Ureter (tissue), 1 donor: ENCODE data around the gene SOCS2. TPM values are rescaled to one million over a fixed set of nuclear protein-coding genes. Genes with fewer than 3 reads are reported as not detected.
"Not testable (repeated sequence)": the region's sequence is repeated elsewhere in the genome, so short reads cannot be mapped to it uniquely, and the experiment has no call there.

ENCODE experiments used
- DNase-seq: peaks from one replicate; pipeline ENCODE4 v3.0.0-alpha.2; 2020; ENCODE audit warnings: low spot score
- total RNA-seq: library from RNA; stranded (reverse); gene quantifications from one replicate; pipeline ENCODE4 v1.2.4, GENCODE V29; 2023
- donor health status: DM: yes; HTN: yes; CAD: no.

Gene SOCS2
- total RNA-seq, 1 donor from 2014 or later = 39.5 TPM

- DNase-seq = no peak
Measured at GRCh38 chr12:93593843-93594242, 21.4 kb downstream of the SOCS2 start.

GRCh38 chr12:93594766-93595311, 22.4 kb downstream of the SOCS2 start:
- no peak for DNase-seq

GRCh38 chr12:93595351-93595750, 22.9 kb downstream of the SOCS2 start:
- DNase-seq = no peak

- no peak for DNase-seq
Measured at GRCh38 chr12:93597608-93598007, 25.1 kb downstream of the SOCS2 start.

GRCh38 chr12:93599192-93599591, 26.7 kb downstream of the SOCS2 start:
- DNase-seq = no peak

GRCh38 chr12:93601591-93601990, 29.1 kb downstream of the SOCS2 start:
- no peak for DNase-seq

GRCh38 chr12:93602897-93603668, 30.6 kb downstream of the SOCS2 start:
- peak; percentile 51 for DNase-seq

GRCh38 chr12:93603762-93604161, 31.3 kb downstream of the SOCS2 start:
- DNase-seq = no peak

GRCh38 chr12:93608313-93608712, 35.8 kb downstream of the SOCS2 start:
- DNase-seq = no peak

GRCh38 chr12:93609281-93610192, 37.1 kb downstream of the SOCS2 start:
- no peak for DNase-seq

- DNase-seq = no peak
Measured at GRCh38 chr12:93612776-93613175, 40.3 kb downstream of the SOCS2 start.

- DNase-seq = no peak
Measured at GRCh38 chr12:93614917-93615596, 42.6 kb downstream of the SOCS2 start.

GRCh38 chr12:93616584-93617101, 44.2 kb downstream of the SOCS2 start:
- no peak for DNase-seq

GRCh38 chr12:93618891-93619410, 46.5 kb downstream of the SOCS2 start:
- DNase-seq = no peak

GRCh38 chr12:93621986-93622385, 49.5 kb downstream of the SOCS2 start:
- DNase-seq = no peak

- no peak for DNase-seq
Measured at GRCh38 chr12:93622485-93622884, 50.0 kb downstream of the SOCS2 start.

- no peak for DNase-seq
Measured at GRCh38 chr12:93624595-93625294, 52.3 kb downstream of the SOCS2 start.

- not testable (repeated sequence) for DNase-seq
Measured at GRCh38 chr12:93625295-93625645, 52.8 kb downstream of the SOCS2 start.

- DNase-seq = no peak
Measured at GRCh38 chr12:93626160-93626559, 53.7 kb downstream of the SOCS2 start.
